Femur (tissue), 1 donor: ENCODE data around the gene PAM16.

Experiments used
- DNase-seq: peaks from one replicate; pipeline ENCODE4 v3.0.0-alpha.2; 2017

The PAM16 gene

GRCh38 chr16:4370570-4371356 is 19.6 kb upstream of the PAM16 start:
- peak; percentile 85 for DNase-seq

GRCh38 chr16:4370151-4370550 is 19.0 kb upstream of the PAM16 start:
- DNase-seq = no peak

DNA sequence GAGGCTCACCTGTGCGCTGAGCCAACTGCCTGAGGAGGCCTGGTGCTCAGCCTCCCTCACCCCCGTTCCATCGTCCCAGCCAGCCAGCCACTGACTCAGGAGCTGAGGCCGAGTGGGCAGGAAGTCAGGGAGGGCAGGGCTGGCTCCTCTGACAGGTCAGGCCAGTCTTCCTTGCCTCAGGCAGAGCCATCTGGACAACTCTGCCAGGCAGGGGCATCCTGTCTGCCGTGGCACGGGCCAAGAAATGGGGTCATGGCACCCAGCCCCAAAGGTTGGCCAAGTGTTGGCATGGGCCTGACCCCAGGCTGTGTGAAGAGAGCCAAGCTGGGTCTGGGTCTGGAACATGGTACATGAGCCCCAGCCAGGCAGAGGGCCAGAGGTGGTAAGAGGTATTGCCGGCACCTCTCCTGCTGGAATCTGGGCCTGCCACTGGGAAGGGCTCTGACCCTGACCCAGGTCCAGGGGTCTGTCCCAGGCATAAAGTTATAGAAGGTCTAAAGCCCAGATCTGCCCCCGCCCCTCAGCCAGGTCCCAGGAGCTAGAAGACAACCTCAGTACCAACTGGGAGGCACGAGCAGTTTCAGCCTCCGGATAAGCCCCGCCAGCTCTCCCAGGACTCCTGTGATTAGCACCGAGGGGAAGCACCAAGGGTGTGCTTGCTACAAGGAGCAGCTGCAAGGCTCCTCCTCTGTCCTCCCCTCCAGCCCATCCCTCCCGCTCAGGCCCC is 18.0 kb upstream of the PAM16 start:
- DNase-seq = no peak

- DNase-seq = no peak
Measured at GRCh38 chr16:4367393-4367856, 16.3 kb upstream of the PAM16 start.

DNA sequence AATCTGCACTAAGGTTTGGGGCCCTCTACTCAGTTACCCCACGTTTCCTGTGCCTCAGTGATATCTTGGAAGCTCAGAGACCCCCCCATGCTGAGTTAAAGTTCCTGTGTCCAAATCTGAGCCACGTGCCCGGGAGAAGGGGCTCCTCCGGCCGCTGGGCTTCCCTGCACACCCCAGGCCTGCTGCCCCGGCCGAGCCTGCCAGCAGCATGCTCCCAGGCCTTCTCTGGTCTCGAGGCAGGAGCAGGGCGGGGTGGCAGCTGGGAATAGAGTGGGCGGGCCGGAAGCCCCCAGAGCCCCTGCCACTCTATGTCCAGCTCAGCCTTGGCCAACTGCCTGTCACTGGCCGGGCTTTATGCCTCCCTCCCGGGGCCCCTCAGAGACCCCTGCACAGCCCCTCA is 14.9 kb upstream of the PAM16 start:
- DNase-seq = no peak

DNA sequence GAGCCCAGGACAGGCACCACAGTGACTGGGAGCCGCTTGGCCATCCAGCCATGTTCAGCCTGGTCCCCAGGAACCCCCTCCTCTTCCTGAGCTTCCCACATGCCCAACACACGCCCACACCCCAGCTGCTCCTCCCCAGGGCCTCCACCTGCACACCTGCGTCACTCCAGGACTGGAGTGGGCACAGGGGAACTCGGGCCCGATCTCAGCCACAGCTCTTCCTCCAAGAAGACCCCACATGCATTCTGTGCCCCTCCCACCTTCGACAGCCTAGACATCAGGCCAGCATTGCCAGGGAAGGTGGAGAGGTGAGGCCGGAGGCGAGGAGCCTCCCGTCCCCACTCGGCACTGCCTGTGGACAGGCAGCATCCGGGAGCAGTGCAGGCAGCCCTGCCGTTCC is 14.5 kb upstream of the PAM16 start:
- DNase-seq = no peak

- no peak for DNase-seq
Measured at GRCh38 chr16:4365014-4365406, 13.9 kb upstream of the PAM16 start.

DNA sequence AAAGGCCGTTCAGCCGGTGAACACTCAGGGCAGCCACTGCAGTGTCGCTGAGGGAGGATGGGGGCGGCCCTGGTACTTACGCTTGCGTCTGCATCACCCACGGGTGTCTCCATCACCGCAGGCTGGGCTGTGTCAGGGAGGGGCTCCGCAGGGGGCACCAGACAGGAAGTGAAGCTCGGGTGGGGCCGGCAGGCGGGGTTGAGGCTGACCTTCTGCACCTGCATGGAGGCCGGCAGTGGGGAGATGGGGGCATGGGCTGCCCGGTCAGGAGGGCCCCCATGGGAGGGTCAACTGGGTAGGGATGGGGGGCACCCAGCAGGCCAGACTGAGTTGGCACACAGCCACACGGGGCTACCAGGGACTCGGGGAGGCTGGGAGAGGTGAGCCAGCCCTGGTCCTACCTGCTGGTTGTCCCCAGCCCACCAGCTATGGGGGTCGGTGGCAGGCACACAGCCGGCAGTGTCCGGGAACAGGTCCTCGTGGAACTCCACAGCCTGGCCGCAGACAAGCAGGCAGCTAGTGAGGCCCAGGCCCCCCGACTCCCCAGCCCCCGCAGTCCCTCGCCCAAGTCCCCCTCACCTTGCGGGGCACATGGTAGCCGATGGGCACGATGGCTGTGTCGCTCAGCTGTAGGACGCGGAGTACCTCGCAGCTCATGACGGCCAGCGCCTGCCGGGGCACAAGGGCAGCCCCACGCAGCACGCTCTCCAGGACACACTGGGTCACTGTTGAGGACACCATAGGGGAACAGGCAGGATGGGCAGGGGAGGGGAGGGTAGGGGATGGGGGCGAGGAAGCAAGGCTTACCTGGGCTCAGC is 13.3 kb upstream of the PAM16 start:
- no peak for DNase-seq

DNA sequence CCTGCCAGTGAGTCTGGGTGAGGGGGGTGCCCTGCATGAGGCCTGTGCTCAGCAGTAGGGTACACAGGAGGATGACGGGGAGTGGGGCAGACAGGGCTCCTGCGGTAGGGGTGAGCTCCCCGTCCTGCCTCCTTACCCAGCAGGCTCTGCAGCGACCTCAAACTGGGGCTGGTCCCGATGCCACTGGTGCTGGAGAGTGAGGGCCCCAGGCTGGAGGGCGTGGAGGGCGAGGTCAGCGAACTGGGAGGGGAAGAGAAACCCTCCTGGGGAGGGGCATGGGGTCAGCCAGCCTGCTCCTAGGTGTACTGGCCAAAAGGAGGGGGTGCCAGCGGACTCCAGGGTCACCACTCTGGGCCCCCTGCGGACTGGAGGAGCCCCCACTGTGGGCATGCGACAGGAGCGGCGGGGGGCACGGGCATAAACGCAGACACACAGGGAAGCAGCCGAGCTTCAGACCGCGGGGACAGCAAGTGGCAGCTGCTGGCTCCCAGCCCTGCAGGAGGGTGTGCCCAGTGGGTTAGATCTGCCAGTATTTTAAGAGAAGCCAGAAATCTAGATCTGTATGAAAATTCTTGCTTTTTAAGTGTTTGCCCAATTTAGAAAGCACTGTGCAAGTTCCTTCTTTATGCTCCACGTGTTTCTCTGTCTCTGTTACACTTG is 11.5 kb upstream of the PAM16 start:
- no peak for DNase-seq

DNA sequence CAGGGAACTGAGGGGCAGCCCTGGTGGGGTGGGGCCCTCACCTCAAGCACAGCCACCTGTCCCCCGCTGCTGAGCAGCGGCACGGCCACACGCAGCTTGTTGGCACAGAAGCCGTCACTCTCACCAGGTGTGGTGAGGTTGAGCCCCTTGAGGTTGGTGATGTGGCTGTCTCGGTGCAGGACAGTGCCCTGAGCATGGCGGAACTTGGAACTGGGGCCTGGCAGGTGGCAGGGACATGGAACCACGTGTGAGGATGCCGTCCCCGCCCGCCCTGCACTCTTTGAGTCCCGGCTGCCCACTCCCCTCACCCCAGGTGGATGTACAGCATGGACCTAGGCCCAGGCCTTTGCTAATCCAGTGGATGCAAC is 10.8 kb upstream of the PAM16 start:
- DNase-seq = no peak

DNA sequence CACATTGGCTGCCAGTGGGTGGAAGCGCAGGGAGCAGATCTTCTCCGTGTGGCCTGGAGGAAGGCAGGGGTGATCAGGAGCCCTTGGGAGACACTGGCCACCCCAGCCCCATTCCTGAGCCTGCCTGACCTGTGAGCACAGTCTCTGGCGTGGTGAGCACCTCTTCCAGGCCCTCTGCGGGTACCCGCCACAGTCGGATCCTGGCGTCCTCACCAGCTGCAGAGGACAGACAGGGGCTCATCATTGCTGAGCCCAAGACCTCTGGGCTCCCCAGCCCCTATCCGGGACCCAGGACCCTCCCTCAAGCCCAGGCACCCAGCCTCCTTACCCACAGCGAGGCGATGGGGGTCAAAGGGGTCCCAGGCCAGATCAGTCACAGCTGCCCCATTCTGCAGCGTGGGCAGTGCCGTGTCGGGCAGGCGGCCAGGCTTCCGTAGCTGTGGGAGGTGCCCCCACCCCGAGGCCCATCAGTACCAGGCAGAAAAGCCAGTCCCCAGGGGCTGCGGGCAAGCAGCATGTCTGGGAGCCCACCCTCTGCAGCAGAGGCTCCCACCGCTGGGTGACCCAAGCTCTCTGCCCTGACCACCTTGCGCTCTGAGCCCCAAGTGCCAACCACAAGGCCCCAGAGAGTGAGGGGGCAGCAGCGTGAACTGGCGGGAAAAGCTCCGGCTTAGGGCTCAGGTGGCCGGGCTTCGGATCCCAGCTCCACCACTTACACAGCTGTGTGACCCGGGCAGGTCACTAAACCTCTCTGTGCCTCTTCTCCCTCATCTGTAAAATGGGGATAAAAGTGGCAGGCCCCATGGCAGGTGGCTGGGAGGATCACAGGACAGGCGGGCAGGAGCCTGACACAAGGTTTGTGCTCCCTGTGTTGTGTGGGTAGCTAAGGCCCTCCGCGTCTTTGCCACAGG is 10.2 kb upstream of the PAM16 start:
- no peak for DNase-seq

DNA sequence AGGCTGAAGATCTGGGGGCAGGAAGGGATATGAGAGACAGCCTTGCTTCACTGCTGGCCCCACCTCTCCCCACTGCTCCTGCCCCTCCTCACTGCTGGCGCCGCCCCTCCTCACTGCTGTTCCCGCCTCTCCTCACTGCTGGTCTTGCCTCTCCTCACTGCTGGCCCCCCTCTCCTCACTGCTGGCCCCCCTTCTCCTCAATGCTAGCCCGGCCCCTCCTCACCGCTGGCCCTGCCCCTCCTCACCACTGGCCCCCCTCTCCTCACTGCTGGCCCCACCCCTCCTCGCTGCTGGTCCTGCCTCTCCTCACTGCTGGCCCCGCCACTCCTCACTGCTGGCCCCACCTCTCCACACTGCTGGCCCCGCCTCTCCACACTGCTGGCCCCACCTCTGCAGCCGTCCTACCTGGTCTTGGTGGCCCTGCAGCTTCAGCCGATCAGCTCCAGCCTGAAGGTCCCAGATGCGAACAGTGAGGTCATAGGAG is 9.5 kb upstream of the PAM16 start:
- no peak for DNase-seq

GRCh38 chr16:4359914-4360313 is 8.8 kb upstream of the PAM16 start:
- no peak for DNase-seq

DNA sequence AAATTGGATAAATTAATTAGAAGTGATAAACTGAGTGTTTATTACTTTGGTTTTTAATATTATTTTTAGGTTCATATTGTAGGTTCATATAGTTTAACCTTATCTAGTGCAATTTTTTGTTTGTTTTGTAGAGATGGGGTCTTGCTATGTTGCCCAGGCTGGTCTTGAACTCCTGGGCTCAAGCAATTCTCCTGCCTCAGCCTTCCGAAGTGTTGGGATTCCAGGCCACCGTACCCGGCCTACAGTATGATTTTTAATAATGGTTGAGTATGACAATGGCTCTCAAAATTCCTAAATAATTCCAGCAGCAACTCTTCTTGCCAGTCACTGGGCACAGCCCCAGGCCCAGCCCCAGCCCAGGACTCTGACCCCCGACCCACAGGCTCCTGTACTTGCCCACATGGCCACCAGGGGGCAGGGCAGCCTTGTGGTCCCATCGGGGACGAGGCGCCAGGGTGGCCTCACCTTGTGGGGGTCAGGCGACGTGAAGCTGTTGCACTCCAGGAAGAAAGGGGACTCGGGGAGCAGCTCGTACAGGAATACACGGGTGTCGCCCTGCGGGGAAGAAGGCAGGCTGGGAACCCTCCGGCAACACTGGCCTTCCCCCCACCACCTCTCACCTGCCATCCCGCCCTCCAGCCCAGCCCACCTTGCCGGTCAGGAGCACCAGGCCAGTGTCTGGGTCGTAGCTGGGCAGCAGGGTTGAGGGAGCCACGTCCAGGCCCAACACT is 7.9 kb upstream of the PAM16 start:
- peak; percentile 76 for DNase-seq

DNA sequence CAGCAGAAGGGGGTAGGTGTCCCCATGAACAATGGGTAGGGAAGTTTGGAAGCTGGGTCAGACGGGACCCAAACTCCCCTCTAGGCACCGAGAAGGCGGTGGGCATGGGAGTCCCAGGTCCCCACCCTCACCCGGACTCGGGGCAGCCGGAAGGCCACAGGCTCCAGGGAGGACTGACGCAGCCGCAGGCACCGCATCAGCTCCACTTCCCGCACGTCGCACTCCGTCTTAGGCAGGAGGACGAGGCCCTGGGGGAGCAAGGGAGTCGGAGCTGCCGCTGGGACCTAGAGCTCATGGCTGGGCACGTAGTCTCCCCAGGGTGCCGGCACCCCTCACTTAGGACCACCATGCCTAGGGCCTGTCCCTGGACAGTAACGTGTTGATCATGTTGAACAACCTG is 7.1 kb upstream of the PAM16 start:
- DNase-seq = no peak

DNA sequence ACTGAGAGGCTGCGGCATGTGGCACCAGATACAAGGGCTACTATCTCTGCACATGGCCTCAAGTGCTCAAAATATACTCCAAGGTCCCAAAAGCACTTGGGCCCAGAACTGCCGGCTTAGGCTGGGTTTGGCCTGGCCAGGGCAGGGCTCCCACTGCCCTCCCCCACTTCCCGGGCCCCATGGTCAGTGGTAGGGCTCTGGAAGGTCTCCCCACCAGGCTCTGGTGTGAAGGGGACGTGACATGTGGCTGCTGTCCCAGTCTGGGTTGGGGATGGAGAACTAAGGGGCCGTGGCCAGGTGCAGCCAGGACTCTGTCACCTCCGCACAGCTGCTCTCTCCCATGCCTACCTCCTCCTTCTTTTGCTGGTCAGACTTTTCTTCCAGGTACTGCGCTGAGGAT is 5.7 kb upstream of the PAM16 start:
- no peak for DNase-seq

DNA sequence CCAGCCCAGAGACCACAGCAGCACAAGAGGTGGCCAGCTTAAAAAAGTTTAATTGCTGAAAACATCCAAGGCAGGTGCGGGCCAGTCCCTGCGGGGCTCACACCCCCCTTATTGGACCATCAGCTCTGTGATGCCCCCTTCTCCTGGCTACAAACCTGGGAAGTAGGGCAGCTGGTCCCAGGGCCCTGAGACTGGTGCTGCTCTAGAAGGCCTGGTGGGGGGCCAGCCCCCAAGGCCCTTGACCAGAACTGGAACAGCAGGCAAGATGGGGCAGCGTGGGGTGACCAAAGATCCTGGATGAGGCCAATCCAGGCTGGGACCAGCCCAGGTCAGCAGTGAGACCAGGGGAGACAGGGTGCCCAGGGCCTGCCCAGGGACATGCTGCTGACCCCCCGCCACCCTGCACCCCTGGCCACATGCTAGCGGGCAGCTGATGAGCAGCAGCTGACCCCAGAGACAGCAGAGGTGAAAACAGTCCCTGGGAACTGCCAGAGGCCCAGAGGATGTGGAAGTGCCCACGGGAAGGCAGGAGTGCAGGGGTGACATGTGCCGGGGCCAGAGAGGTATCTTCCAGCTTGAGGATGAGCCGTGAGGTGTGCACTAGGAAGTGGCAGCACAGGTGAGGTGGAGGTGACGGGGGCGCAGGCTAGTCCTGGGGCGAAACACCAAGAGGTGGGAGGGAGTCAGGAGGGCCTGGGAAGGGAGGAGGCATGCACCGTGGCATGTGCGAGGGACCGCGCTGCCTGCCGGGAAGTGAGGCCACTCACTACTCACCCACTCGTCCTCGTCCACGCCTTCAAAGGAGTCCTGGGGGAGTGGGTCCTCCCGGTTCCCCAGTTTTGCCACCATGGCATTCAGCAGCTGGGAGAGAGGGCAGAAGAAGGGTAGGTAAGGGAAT is 3.6 kb upstream of the PAM16 start:
- DNase-seq = no peak

GRCh38 chr16:4353675-4354074 is 2.6 kb upstream of the PAM16 start:
- DNase-seq = no peak

DNA sequence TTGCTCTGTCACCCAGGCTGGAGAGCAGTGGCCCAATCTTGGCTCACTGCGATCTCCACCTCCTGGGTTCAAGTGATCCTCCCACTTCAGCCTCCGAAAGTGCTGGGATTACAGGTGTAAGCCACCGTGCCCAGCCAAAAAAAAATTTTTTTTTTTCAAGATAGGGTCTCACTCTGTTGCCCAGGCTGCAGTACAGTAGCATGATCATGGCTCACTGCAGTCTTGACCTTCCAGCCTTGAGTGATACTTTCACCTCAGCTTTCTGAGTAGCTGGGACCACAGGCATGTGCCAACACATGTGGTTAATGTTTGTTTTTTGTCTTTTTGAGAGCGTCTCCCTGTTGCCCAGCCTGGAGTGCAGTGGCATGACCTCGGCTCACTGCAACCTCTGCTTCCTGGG is 1.7 kb upstream of the PAM16 start:
- no peak for DNase-seq

- DNase-seq = no peak
Measured at GRCh38 chr16:4351880-4352279, 759 bp upstream of the PAM16 start.
